GM12878 (cell line): ENCODE results near the gene SPTBN1. TPM values are rescaled to one million over a fixed set of nuclear protein-coding genes. Genes with fewer than 3 reads are reported as not detected.

Experiments
- ATAC-seq: fragments of 200-7000 bp; cut with Tn5 transposase; 3 replicates; pipeline ENCODE4 v1.9.1; 2020; ENCODE audit warnings: mild to moderate bottlenecking, moderate library complexity
- BruUV-seq: library from RNA; stranded (reverse); fragments of 400-500 nt; replicated peaks from 2 replicates; lab custom pipeline; 2021; lab: Mats Ljungman, UMichigan
- CTCF ChIA-PET: fragments of 300-600 bp; sonication (Branson Sonifier 250); formaldehyde crosslinking; extraction: SDS; loops from one replicate; lab custom pipeline; 2021; ENCODE audit warnings: inconsistent platforms; lab: Yijun Ruan, JAX
- POLR2A ChIA-PET: fragments of 350-600 bp; formaldehyde crosslinking; extraction: SDS; loops from one replicate; lab custom pipeline; 2021; ENCODE audit warnings: inconsistent platforms; lab: Charles Lee
- RAD21 ChIA-PET: fragments of 300-600 bp; sonication (Branson Sonifier 250); formaldehyde crosslinking; loops from one replicate; lab custom pipeline; 2023; ENCODE audit warnings: antibody characterized with exemption; ENCODE audit not compliant: unreplicated experiment; lab: Charles Lee
- SMC1A ChIA-PET: fragments of 300-600 bp; sonication (Branson Sonifier 250); formaldehyde crosslinking; loops from one replicate; lab custom pipeline; 2023; ENCODE audit not compliant: unreplicated experiment, uncharacterized antibody; lab: Charles Lee
- DNase-seq: peaks from one replicate; pipeline ENCODE4 v3.0.0-alpha.2; 2011; ENCODE audit warnings: low read depth, low spot score
- FAIRE-seq: peaks from 3 replicates; lab custom pipeline; 2011; peaks lifted over from hg19 to GRCh38; lab: Jason Lieb, UNC
- H2AFZ ChIP-seq: 2 replicates; pipeline ENCODE4 v1.6.0; 2011; ENCODE audit warnings: low read depth, low read length, control low read depth; ENCODE audit not compliant: control insufficient read depth
- H3K27ac ChIP-seq: 2 replicates; pipeline ENCODE4 v1.5.1; 2011; ENCODE audit warnings: control low read depth; ENCODE audit not compliant: control insufficient read depth, insufficient read depth
- H3K27me3 ChIP-seq, 2 experiments: replicated peaks in 1 of 2; 2 replicates each; pipeline versions ENCODE4 v1.6.0 to v1.6.1; 2011; ENCODE audit warnings: low read length in 1 of 2; ENCODE audit not compliant: control insufficient read depth in 2 of 2, insufficient read depth in 2 of 2
- H3K36me3 ChIP-seq, 2 experiments: 2 replicates each; pipeline ENCODE4 v1.5.1; 2011; ENCODE audit warnings: low read length in 1 of 2; ENCODE audit not compliant: control insufficient read depth in 2 of 2, insufficient read depth in 2 of 2
- H3K4me1 ChIP-seq: 2 replicates; pipeline ENCODE4 v1.6.1; 2011; ENCODE audit warnings: mild to moderate bottlenecking, low read length, moderate library complexity, mixed read lengths; ENCODE audit not compliant: control insufficient read depth, insufficient read depth
- H3K4me2 ChIP-seq: 2 replicates; pipeline ENCODE4 v1.6.0; 2011; ENCODE audit warnings: control low read depth; ENCODE audit not compliant: control insufficient read depth, insufficient read depth
- H3K4me3 ChIP-seq: fragments of 200-600 bp; sonication (generic); 2 replicates; pipeline ENCODE4 v1.5.1; 2016
- H3K79me2 ChIP-seq: 2 replicates; pipeline ENCODE4 v1.6.0; 2011; ENCODE audit warnings: low read length; ENCODE audit not compliant: control insufficient read depth, insufficient read depth
- H3K9ac ChIP-seq: 2 replicates; pipeline ENCODE4 v1.8.0; 2011; ENCODE audit warnings: low read length, control low read depth, mixed read lengths; ENCODE audit not compliant: control insufficient read depth, insufficient read depth
- H3K9me3 ChIP-seq: replicated peaks from 3 replicates; pipeline ENCODE4 v1.5.1; 2011; ENCODE audit warnings: mild to moderate bottlenecking, low read length; ENCODE audit not compliant: control insufficient read depth, insufficient read depth
- H4K20me1 ChIP-seq: 2 replicates; pipeline ENCODE4 v1.6.0; 2011; ENCODE audit not compliant: control insufficient read depth, insufficient read depth
- BMI1 ChIP-seq: fragments of 450-650 bp; IDR thresholded peaks from 2 replicates; pipeline ENCODE4 v1.6.1; 2016; ENCODE audit warnings: mild to moderate bottlenecking, moderate library complexity, borderline replicate concordance
- CBX3 ChIP-seq: fragments of 200-600 bp; sonication (generic); IDR thresholded peaks from 2 replicates; pipeline ENCODE4 v1.6.1; 2016; ENCODE audit warnings: low read depth, borderline replicate concordance
- KDM1A ChIP-seq: fragments of 200-600 bp; sonication (generic); IDR thresholded peaks from 2 replicates; pipeline ENCODE4 v1.6.1; 2016; ENCODE audit warnings: borderline replicate concordance
- MXI1 ChIP-seq: fragments of 150-350 bp; IDR thresholded peaks from 2 replicates; pipeline ENCODE4 v1.6.1; 2011; ENCODE audit warnings: low read depth, mild to moderate bottlenecking, inconsistent platforms, low read length, improper control_type of control experiment
- NFIC ChIP-seq: IDR thresholded peaks from 2 replicates; pipeline ENCODE4 v1.6.1; 2012; ENCODE audit warnings: low read depth, mild to moderate bottlenecking, inconsistent platforms, low read length, moderate library complexity
- NFXL1 ChIP-seq: fragments of 450-650 bp; IDR thresholded peaks from 2 replicates; pipeline ENCODE4 v1.6.1; 2017; ENCODE audit warnings: antibody characterized with exemption, mild to moderate bottlenecking, borderline replicate concordance
- NR2C2 ChIP-seq: IDR thresholded peaks from 2 replicates; pipeline ENCODE4 v1.6.1; 2011; ENCODE audit warnings: borderline replicate concordance, low read depth; ENCODE audit not compliant: control insufficient read depth, insufficient read length
- PRDM15 ChIP-seq: fragments of 450-650 bp; formaldehyde crosslinking; IDR thresholded peaks from 2 replicates; pipeline ENCODE4 v1.4.0; 2020; ENCODE audit warnings: mild to moderate bottlenecking, moderate library complexity
- RAD51 ChIP-seq: fragments of 450-650 bp; IDR thresholded peaks from 2 replicates; pipeline ENCODE4 v1.6.1; 2016; ENCODE audit warnings: moderate library complexity, mild to moderate bottlenecking, inconsistent platforms
- RBBP5 ChIP-seq: fragments of 200-600 bp; sonication (generic); conservative IDR thresholded peaks from 2 replicates; pipeline ENCODE4 v1.6.1; 2016
- RFX5 ChIP-seq: IDR thresholded peaks from 2 replicates; pipeline ENCODE4 v1.6.1; 2011; ENCODE audit warnings: low read depth, low read length, improper control_type of control experiment
- SMAD5 ChIP-seq: IDR thresholded peaks from 2 replicates; pipeline ENCODE4 v1.6.1; 2016; ENCODE audit warnings: antibody characterized with exemption, low read depth
- SMARCA5 ChIP-seq: fragments of 450-650 bp; IDR thresholded peaks from 2 replicates; pipeline ENCODE4 v1.6.1; 2017; ENCODE audit warnings: mild to moderate bottlenecking
- SMC3 ChIP-seq: IDR thresholded peaks from 2 replicates; pipeline ENCODE4 v1.6.1; 2011; ENCODE audit warnings: low read length, improper control_type of control experiment, borderline replicate concordance
- STAT1 ChIP-seq: fragments of 450-650 bp; conservative IDR thresholded peaks from 2 replicates; pipeline ENCODE4 v1.6.1; 2014; ENCODE audit warnings: antibody characterized with exemption, mild to moderate bottlenecking
- ZBTB11 ChIP-seq: fragments of 450-650 bp; formaldehyde crosslinking; IDR thresholded peaks from 2 replicates; pipeline ENCODE4 v1.5.0; 2022; ENCODE audit warnings: mild to moderate bottlenecking, missing genetic modification characterization
- ZNF217 ChIP-seq: fragments of 450-650 bp; IDR thresholded peaks from 2 replicates; pipeline ENCODE4 v1.6.1; 2017; ENCODE audit warnings: antibody characterized with exemption, mild to moderate bottlenecking
- WGBS: methylation state at CpG from one replicate; pipeline ENCODE4 v1.1.6; 2016; ENCODE audit warnings: low lambda C conversion rate; ENCODE audit not compliant: insufficient replicate concordance, insufficient coverage; ENCODE audit errors: missing lambda C conversion rate; 5-methylcytosine and 5-hydroxymethylcytosine counted together
- in situ Hi-C: fragments of 300-500 bp; cut with MboI; formaldehyde crosslinking; loops from 9 replicates; pipeline ENCODE4 v1.14.3; 2018; ENCODE audit warnings: mixed read lengths
- intact Hi-C: fragments of 100-400 bp; cut with micrococcal nuclease; formaldehyde crosslinking; loops from one replicate; pipeline ENCODE4 v1.14.2; 2022; ENCODE audit not compliant: unreplicated experiment
- polyA plus RNA-seq, 11 experiments: library from polyadenylated mRNA; depleted of rRNA in 4 of 11; unstranded in 6 of 11; stranded (reverse) in 5 of 11; fragments of >200 nt; fragmentation: Nextera tagmentation in 4 of 11; fragmentation: Illumina TruSeq in 1 of 11; extraction: Ambion mirVana in 4 of 11; extraction: Trizol in 1 of 11; gene quantifications; 1 replicate in 1 of 11; 2 replicates in 10 of 11; pipeline versions ENCODE4 v1.2.1 to v1.2.3, GENCODE V29; 2011 to 2016; ENCODE audit warnings: inconsistent platforms in 2 of 11, missing spikeins in 2 of 11, low read depth in 1 of 11
- total RNA-seq, 4 experiments: library from RNA; depleted of rRNA in 3 of 4; stranded (reverse); fragments of >200 nt in 3 of 4; fragmentation: Illumina TruSeq in 1 of 4; extraction: Trizol in 1 of 4; gene quantifications; 2 replicates each; pipeline versions ENCODE4 v1.2.1 to v1.2.3, GENCODE V29; 2013 to 2021

Gene SPTBN1
- total and polyA plus RNA-seq, 10 of the 15 experiments (the other 5 are each of a cell fraction or from before 2014, with no cell fraction given): 20.6 to 154 (median 76.7) TPM

- no peak for TF ChIP-seq RFX5
- no peak for TF ChIP-seq SMARCA5
- no peak for TF ChIP-seq ZNF217
- TF ChIP-seq RBBP5: no peak
- no peak for TF ChIP-seq MXI1
Observed at GRCh38 chr2:54640834-54641540, 184.9 kb downstream of the SPTBN1 start (continued).

GRCh38 chr2:54641988-54642387 is 185.9 kb downstream of the SPTBN1 start:
- Histone ChIP-seq H3K27me3 (no peaks in the 10 kb centered on the region), H3K4me3 (no peak overlapping the region), H3K4me1 (peaks cover 21% of the 10 kb centered on the region; the same call in 1 of the 2 replicates), H4K20me1 (no peaks in the 10 kb centered on the region), H3K79me2 (peaks cover 14% of the 10 kb centered on the region), H2AFZ (no peak overlapping the region), H3K27ac (no peak overlapping the region), H3K36me3 (peaks cover 36 to 59% of the 10 kb centered on the region in 2 experiments), H3K9me3 (no peaks in the 10 kb centered on the region), H3K9ac (no peak overlapping the region), H3K4me2 (no peak overlapping the region)
- BruUV-seq: no TSS peak
- SMC1A ChIA-PET: interaction anchor here (0.9 to 1.7 kb wide), 2 partner anchors 21 to 117 kb away, joined by 3 to 5 read pairs; no protein-coding TSS in a partner anchor
- intact Hi-C loops: no loop called here
- ATAC-seq: no peak
- 96% methylated on average over 8 of the region's 8 CpGs for WGBS
- in situ Hi-C loops: no loop called here
- CTCF ChIA-PET: interaction anchor here (1.0 to 1.9 kb wide), 4 partner anchors 31 to 119 kb away, joined by 3 to 6 read pairs (median 4); no protein-coding TSS in a partner anchor
- FAIRE-seq: no peak
- POLR2A ChIA-PET: no interaction called here
- DNase-seq: no peak
- RAD21 ChIA-PET: interaction anchor here (1.6 kb wide), 1 partner anchor 119 kb away, joined by 7 read pairs; no protein-coding TSS in a partner anchor
- TF ChIP-seq NFXL1: no peak
- TF ChIP-seq SMARCA5: no peak
- no peak for TF ChIP-seq BMI1
- TF ChIP-seq SMC3: no peak
- no peak for TF ChIP-seq SMAD5
- TF ChIP-seq KDM1A: no peak
- no peak for TF ChIP-seq RAD51
- TF ChIP-seq STAT1: no peak
- no peak for TF ChIP-seq NR2C2
- no peak for TF ChIP-seq NFIC
- no peak for TF ChIP-seq CBX3
- no peak for TF ChIP-seq ZBTB11 (CRISPR knock-in tag)
- TF ChIP-seq PRDM15 (CRISPR knock-in tag): no peak
